GM18519 (cell line): ENCODE data around the gene POLR3GL.

ENCODE experiments used
- ATAC-seq: cut with Tn5 transposase; IDR thresholded peaks from one replicate; pipeline ENCODE4 v1.9.1; 2021; ENCODE audit warnings: mild to moderate bottlenecking, moderate library complexity; ENCODE audit not compliant: unreplicated experiment, low FRiP score

Gene POLR3GL

GRCh38 chr1:145947551-145947950 is 16.9 kb upstream of the POLR3GL start:
- no peak for ATAC-seq

GRCh38 chr1:145949219-145949618 is 15.3 kb upstream of the POLR3GL start:
- no peak for ATAC-seq

GRCh38 chr1:145951526-145951925 is 13.0 kb upstream of the POLR3GL start:
- ATAC-seq, result no peak

- ATAC-seq, result no peak
These were observed 11.6 kb upstream of the POLR3GL start for GRCh38 chr1:145952903-145953302.

- ATAC-seq, result no peak
These were observed 10.6 kb upstream of the POLR3GL start for GRCh38 chr1:145953861-145954260.

- ATAC-seq, result no peak
These were observed 9.1 kb upstream of the POLR3GL start for GRCh38 chr1:145955436-145955835.

GRCh38 chr1:145956361-145956760 is 8.1 kb upstream of the POLR3GL start:
- ATAC-seq, result no peak

GRCh38 chr1:145956781-145957442 is 7.6 kb upstream of the POLR3GL start:
- no peak for ATAC-seq

- peak; percentile 61 for ATAC-seq
These were observed 6.8 kb upstream of the POLR3GL start, which contains the start of gene LIX1L for GRCh38 chr1:145957443-145958319. Gene LIX1L, minus strand, starts transcription at chr1:145958017. Its CDS starts 90 bp downstream, at chr1:145957927.

GRCh38 chr1:145958734-145959133 is 5.8 kb upstream of the POLR3GL start:
- no peak for ATAC-seq

- ATAC-seq, result no peak
These were observed 5.2 kb upstream of the POLR3GL start for GRCh38 chr1:145959333-145959732.

GRCh38 chr1:145959957-145960467 is 4.5 kb upstream of the POLR3GL start:
- ATAC-seq, result no peak

- no peak for ATAC-seq
These were observed 3.9 kb upstream of the POLR3GL start for GRCh38 chr1:145960468-145961108.

GRCh38 chr1:145961109-145961424 is 3.4 kb upstream of the POLR3GL start:
- no peak for ATAC-seq

- ATAC-seq, result no peak
These were observed 2.9 kb upstream of the POLR3GL start for GRCh38 chr1:145961425-145962156.

GRCh38 chr1:145962157-145963102 is 2.1 kb upstream of the POLR3GL start:
- ATAC-seq, result no peak

GRCh38 chr1:145963265-145964019 is 1.0 kb upstream of the POLR3GL start:
- no peak for ATAC-seq

- no peak for ATAC-seq
These were observed 742 bp downstream of the POLR3GL start for GRCh38 chr1:145965119-145965744.
